ENCODE measurements around the gene PLEKHA6. TPM values are rescaled to one million over a fixed set of nuclear protein-coding genes. Genes with fewer than 3 reads are reported as not detected.

Gene PLEKHA6
- total and polyA plus RNA-seq, 12 donors = 3.3 to 34.9 (median 18.1) TPM

DNA sequence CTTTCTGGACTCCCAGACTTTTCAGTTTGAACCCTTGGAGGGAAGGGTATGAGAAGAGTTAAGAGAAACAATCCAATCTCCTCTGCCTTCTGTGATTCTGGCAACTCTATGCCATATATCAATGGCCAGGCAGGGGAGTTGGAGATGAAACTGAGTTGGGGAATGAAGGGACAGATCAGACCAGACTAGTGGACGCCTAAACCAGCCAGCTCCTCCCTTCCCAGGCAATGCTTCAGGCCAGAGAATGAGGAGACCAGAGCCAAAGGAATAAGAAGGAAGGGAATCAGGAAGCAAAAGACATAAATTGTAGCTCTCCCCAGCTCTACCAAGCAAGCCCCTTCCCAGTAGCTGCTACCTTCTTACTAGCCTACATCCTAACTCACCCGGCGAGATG, 22.7 kb downstream of the PLEKHA6 start:
- ATAC-seq (peak in 1 of 8 donors; percentile 57), DNase-seq (no peak)
- H3K4me3 ChIP-seq = no peak overlapping the region
- H3K4me1 ChIP-seq = peaks cover 0 to 24% (median 0%) of the 10 kb centered on the region in 9 donors
- no peaks in the 10 kb centered on the region for H3K36me3 ChIP-seq
- H3K27me3 ChIP-seq = no peaks in the 10 kb centered on the region
- 81 to 83% methylated on average over 3 of the region's 3 CpGs for WGBS, 2 donors
- no peak for TF ChIP-seq CTCF (IDR thresholded peaks at IDR 0.05)
- intact Hi-C loops (cut with DNase I) = no loop called here
- H3K27ac ChIP-seq = no peak overlapping the region
- H3K9me3 ChIP-seq = no peaks in the 10 kb centered on the region

- Histone ChIP-seq H3K4me3 (no peak overlapping the region), H3K27me3 (no peaks in the 10 kb centered on the region), H3K4me1 (peaks cover 0 to 24% (median 0%) of the 10 kb centered on the region in 9 donors), H3K9me3 (no peaks in the 10 kb centered on the region), H3K36me3 (no peaks in the 10 kb centered on the region), H3K27ac (no peak overlapping the region)
- DNase-seq (no peak), ATAC-seq (no peak)
- intact Hi-C loops (cut with DNase I) = no loop called here
- no peak for TF ChIP-seq CTCF (IDR thresholded peaks at IDR 0.05)
- 75 to 95% methylated on average over 3 of the region's 3 CpGs for WGBS, 2 donors
Observed at GRCh38 chr1:204336421-204337035, 23.2 kb downstream of the PLEKHA6 start.

- ATAC-seq = no peak
- 48 to 86% methylated on average over 1 of the region's 1 CpG for WGBS, 2 donors
- no peaks in the 10 kb centered on the region for H3K9me3 ChIP-seq
- no peak overlapping the region for H3K4me3 ChIP-seq
- H3K27me3 ChIP-seq = no peaks in the 10 kb centered on the region
- no peak for TF ChIP-seq CTCF (IDR thresholded peaks at IDR 0.05)
- H3K36me3 ChIP-seq = no peaks in the 10 kb centered on the region
- intact Hi-C loops (cut with DNase I) = no loop called here
- DNase-seq = no peak
- H3K4me1 ChIP-seq = peaks cover 0 to 19% (median 0%) of the 10 kb centered on the region in 9 donors
- no peak overlapping the region for H3K27ac ChIP-seq
Observed at GRCh38 chr1:204335533-204335932, 24.2 kb downstream of the PLEKHA6 start.

- no peak overlapping the region for H3K4me3 ChIP-seq
- H3K27ac ChIP-seq = no peak overlapping the region
- H3K27me3 ChIP-seq = no peaks in the 10 kb centered on the region
- no peaks in the 10 kb centered on the region for H3K9me3 ChIP-seq
- DNase-seq = no peak
- WGBS, 2 donors = 74 to 78% methylated on average over 1 of the region's 1 CpG
- ATAC-seq = no peak
- H3K4me1 ChIP-seq = peaks cover 0 to 15% (median 0%) of the 10 kb centered on the region in 9 donors
- no peak for TF ChIP-seq CTCF (IDR thresholded peaks at IDR 0.05)
- intact Hi-C loops (cut with DNase I) = no loop called here
- H3K36me3 ChIP-seq = no peaks in the 10 kb centered on the region
Observed at GRCh38 chr1:204335085-204335484, 24.6 kb downstream of the PLEKHA6 start.

Data from heart right ventricle (tissue), 16 donors.